Nephron progenitor cell (in vitro differentiated cells): Measurements from ENCODE around the gene FAM193B.

Experiments used
- DNase-seq: peaks from one replicate; pipeline ENCODE4 v3.0.0; 2021
- H3K27ac Mint-ChIP-seq: 2 replicates; pipeline ENCODE4 v1.8.0; 2021; ENCODE audit warnings: mild to moderate bottlenecking, moderate library complexity, mixed read lengths
- H3K27me3 Mint-ChIP-seq: 2 replicates; pipeline ENCODE4 v1.8.0; 2021; ENCODE audit warnings: mild to moderate bottlenecking, low read depth, mixed read lengths; ENCODE audit not compliant: poor library complexity
- H3K36me3 Mint-ChIP-seq: 2 replicates; pipeline ENCODE4 v1.8.0; 2021; ENCODE audit warnings: low read depth, mixed read lengths
- H3K4me1 Mint-ChIP-seq: 2 replicates; pipeline ENCODE4 v1.8.0; 2021; ENCODE audit warnings: mixed read lengths
- H3K4me3 Mint-ChIP-seq: 2 replicates; pipeline ENCODE4 v1.8.0; 2021; ENCODE audit warnings: mild to moderate bottlenecking, moderate library complexity, mixed read lengths
- H3K9me3 Mint-ChIP-seq: 2 replicates; pipeline ENCODE4 v1.8.0; 2021; ENCODE audit warnings: mild to moderate bottlenecking, moderate library complexity, mixed read lengths
- TF ChIP-seq, protein P1 (sequence below): fragments of 200-600 bp; sonication (generic); IDR thresholded peaks from 2 replicates; pipeline ENCODE4 v1.5.0; 2021; ENCODE audit warnings: antibody characterized with exemption

Gene FAM193B

GRCh38 chr5:177511181-177511580, 43.2 kb downstream of the FAM193B start:
- no peak overlapping the region for H3K4me3 Mint-ChIP-seq
- TF ChIP-seq, protein P1, sequence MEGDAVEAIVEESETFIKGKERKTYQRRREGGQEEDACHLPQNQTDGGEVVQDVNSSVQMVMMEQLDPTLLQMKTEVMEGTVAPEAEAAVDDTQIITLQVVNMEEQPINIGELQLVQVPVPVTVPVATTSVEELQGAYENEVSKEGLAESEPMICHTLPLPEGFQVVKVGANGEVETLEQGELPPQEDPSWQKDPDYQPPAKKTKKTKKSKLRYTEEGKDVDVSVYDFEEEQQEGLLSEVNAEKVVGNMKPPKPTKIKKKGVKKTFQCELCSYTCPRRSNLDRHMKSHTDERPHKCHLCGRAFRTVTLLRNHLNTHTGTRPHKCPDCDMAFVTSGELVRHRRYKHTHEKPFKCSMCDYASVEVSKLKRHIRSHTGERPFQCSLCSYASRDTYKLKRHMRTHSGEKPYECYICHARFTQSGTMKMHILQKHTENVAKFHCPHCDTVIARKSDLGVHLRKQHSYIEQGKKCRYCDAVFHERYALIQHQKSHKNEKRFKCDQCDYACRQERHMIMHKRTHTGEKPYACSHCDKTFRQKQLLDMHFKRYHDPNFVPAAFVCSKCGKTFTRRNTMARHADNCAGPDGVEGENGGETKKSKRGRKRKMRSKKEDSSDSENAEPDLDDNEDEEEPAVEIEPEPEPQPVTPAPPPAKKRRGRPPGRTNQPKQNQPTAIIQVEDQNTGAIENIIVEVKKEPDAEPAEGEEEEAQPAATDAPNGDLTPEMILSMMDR, result no peak
- peaks cover 32% of the 10 kb centered on the region for H3K4me1 Mint-ChIP-seq
- H3K9me3 Mint-ChIP-seq, result no peaks in the 10 kb centered on the region
- no peaks in the 10 kb centered on the region for H3K27me3 Mint-ChIP-seq
- H3K27ac Mint-ChIP-seq, result peak overlapping the region; percentile 73
- peaks cover 45% of the 10 kb centered on the region for H3K36me3 Mint-ChIP-seq
- DNase-seq, result no peak

DNA sequence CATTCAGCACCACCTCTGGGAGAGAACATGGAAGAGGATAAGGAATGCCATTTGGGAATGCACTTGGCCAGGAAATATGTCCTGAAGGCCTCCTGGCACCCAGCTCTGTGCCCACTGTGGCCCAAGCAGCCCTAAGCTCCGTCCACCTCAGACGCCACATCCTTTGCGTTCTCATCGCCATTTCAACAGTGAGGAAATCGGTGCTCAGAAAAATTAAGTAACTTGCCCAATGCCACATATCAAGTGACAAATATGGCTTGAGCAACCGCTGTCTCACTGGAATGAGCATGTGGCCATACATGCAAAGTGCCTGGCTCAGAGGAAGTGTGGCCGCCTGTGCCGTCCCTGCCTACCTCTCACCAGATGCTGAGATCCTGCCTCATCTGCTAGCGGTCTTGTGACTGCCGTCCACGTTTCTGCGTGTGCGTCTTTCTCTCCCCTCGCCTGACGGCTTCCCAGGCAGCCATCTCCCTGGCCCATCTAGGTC, 43.8 kb downstream of the FAM193B start:
- H3K27me3 Mint-ChIP-seq, result no peaks in the 10 kb centered on the region
- H3K27ac Mint-ChIP-seq, result no peak overlapping the region
- DNase-seq, result no peak
- no peak overlapping the region for H3K4me3 Mint-ChIP-seq
- TF ChIP-seq, protein P1, result no peak
- no peaks in the 10 kb centered on the region for H3K9me3 Mint-ChIP-seq
- peaks cover 27% of the 10 kb centered on the region for H3K4me1 Mint-ChIP-seq
- H3K36me3 Mint-ChIP-seq, result peaks cover 42% of the 10 kb centered on the region

GRCh38 chr5:177509991-177510566, 44.3 kb downstream of the FAM193B start:
- no peak for DNase-seq
- H3K27me3 Mint-ChIP-seq, result no peaks in the 10 kb centered on the region
- no peak overlapping the region for H3K4me3 Mint-ChIP-seq
- peaks cover 21% of the 10 kb centered on the region for H3K4me1 Mint-ChIP-seq
- peaks cover 37% of the 10 kb centered on the region for H3K36me3 Mint-ChIP-seq
- H3K9me3 Mint-ChIP-seq, result no peaks in the 10 kb centered on the region
- TF ChIP-seq, protein P1, result no peak
- H3K27ac Mint-ChIP-seq, result peak overlapping the region; percentile 37

DNA sequence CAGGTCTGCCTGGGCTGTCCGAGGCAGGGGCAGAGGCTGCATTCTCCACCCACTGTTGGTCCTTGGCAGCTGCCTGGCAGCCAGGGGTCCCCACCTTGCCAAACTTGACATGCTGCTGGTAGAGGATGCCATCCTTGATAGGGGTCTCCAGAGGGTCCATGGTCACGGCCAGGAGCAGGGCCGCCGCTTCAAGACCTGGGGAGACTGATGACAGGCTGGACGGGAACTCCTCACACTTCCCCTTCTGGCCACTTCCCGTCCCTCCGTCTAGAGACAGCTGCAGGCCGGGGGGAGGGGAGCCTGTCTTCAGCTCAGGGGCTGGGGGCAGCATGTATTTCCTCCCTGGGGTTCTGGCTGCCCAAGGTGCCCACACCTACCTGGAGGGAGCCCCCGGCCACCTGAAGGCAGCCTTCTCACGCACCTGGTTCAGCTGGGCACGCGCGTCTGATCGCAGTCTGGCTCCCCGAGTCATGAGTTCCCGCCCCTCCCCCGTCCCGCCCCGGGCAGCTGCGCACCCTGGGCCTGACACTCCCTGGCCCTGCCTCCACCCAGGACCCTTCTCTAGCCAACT, 44.9 kb downstream of the FAM193B start, which contains the start of gene DOK3:
Gene DOK3 (minus strand): TSS at position 446 of the 571 bp plus-strand sequence. CDS start 286 bp downstream, at position 160.
- Mint-ChIP-seq H3K27me3 (no peaks in the 10 kb centered on the region), H3K4me3 (no peak within 1 kb of the TSS), H3K27ac (peak within 1 kb of the TSS; percentile 37), H3K36me3 (peaks cover 34% of the 10 kb centered on the region), H3K4me1 (peaks cover 20% of the 10 kb centered on the region), H3K9me3 (no peaks in the 10 kb centered on the region)
- TF ChIP-seq, protein P1, result no peak
- peak; percentile 34 for DNase-seq

DNA sequence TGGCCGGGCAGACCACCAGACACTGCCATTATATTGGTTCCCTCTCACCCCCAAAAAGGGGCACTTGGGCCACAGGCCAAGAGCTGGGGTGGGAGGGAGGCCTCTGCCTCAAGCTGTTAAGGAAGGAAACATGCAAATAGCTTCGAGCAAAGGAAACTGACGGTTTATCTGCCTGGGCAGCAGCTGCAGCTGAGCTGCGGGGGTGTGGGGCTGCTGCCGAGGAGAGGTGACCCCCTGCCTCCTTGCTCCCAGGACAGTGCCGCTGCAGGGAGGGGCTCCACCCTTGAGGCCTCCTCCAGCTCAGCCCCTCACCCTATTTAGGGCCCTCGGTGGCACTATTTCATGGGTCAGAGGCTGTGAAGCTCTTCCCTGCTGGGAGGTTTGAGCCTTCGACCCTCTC, 45.5 kb downstream of the FAM193B start:
- Mint-ChIP-seq H3K36me3 (peaks cover 28% of the 10 kb centered on the region), H3K4me3 (no peak overlapping the region), H3K9me3 (no peaks in the 10 kb centered on the region), H3K27ac (no peak overlapping the region), H3K4me1 (peaks cover 20% of the 10 kb centered on the region), H3K27me3 (no peaks in the 10 kb centered on the region)
- no peak for DNase-seq
- TF ChIP-seq, protein P1, result no peak

DNA sequence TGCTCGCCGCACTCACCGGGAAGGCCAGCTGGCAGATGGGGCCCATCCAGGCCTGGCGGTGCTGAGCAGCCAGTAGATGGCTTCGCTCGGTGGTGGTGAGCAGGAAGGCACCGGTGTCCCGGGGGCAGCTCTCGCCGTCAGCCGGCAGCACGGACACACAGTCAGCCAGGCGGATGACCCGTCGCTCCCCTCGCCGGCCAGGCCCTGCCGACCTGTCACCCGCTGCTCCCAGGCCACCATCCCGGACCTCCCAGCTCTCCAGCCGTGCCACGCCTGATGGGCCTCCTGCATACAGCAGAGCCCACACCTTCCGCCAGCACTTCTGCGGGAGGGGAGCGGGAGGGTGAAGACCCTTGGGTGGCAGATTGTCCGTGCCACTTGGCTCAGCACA, 46.1 kb downstream of the FAM193B start:
- no peak overlapping the region for H3K4me3 Mint-ChIP-seq
- H3K9me3 Mint-ChIP-seq, result no peaks in the 10 kb centered on the region
- TF ChIP-seq, protein P1, result no peak
- peaks cover 27% of the 10 kb centered on the region for H3K36me3 Mint-ChIP-seq
- H3K4me1 Mint-ChIP-seq, result peaks cover 20% of the 10 kb centered on the region
- H3K27me3 Mint-ChIP-seq, result no peaks in the 10 kb centered on the region
- DNase-seq, result no peak
- H3K27ac Mint-ChIP-seq, result no peak overlapping the region
